ENCODE results near the gene TATDN3. TPM values are rescaled to one million over a fixed set of nuclear protein-coding genes. Genes with fewer than 3 reads are reported as not detected.
"Not testable (repeated sequence)": the region's sequence is repeated elsewhere in the genome, so short reads cannot be mapped to it uniquely, and the experiment has no call there.

Gene TATDN3
- total and polyA plus RNA-seq, 9 of the 15 experiments (the other 6 are each of a cell fraction or from before 2014, with no cell fraction given), result 18.3 to 79.9 (median 28.2) TPM

DNA sequence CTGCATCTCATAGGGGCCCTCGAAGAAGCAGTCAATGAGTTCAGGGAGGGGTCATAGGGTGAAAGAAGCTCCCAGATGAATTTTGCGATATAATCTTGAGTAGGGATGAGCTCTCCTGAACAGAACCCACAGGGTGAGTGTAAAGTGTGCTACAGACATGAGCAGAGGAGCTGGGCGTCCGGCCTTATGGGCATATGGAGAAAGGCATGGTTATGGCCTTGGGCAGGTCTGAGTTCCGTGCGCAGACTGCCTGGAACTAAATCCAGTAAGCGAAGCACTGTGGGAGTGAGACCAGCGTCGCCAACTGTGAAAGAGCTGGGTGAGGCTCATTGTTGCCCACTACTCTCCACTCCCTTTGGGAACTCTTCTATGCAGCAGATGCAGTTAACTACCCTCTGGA is 28.9 kb upstream of the TATDN3 start:
- H3K9ac ChIP-seq (ENCODE audit: insufficient read depth in 1 of 2, low read depth in 2 of 2, low read length in 2 of 2), result no peak overlapping the region
- H2AFZ ChIP-seq (ENCODE audit: low read depth, low read length), result no peak overlapping the region
- peaks cover 3% of the 10 kb centered on the region; the same call in 1 of the 2 replicates for H4K20me1 ChIP-seq (replicated peaks; ENCODE audit: control insufficient read depth, insufficient read depth, low read length)
- in situ Hi-C loops (cut with MboI), result no loop called here
- H3K4me1 ChIP-seq (replicated peaks in 1 of 2; ENCODE audit: control insufficient read depth in 2 of 2, insufficient read depth in 2 of 2, low read length in 2 of 2), result peaks cover 0 to 6% of the 10 kb centered on the region in 2 experiments; a peak in 2 of 5 replicates
- no TSS peak for BruUV-seq (replicated peaks)
- CTCF ChIA-PET (ENCODE audit: low intra/inter-chr PET ratio), result no interaction called here
- H3K27me3 ChIP-seq (ENCODE audit: control insufficient read depth in 2 of 2, insufficient read depth in 2 of 2, low read length in 2 of 2), result no peaks in the 10 kb centered on the region
- peaks cover 15% of the 10 kb centered on the region; the same call in 1 of the 3 replicates for H3K36me3 ChIP-seq (ENCODE audit: control insufficient read depth, insufficient read depth, low read length)
- no peak overlapping the region for H3K4me2 ChIP-seq (ENCODE audit: insufficient read depth, low read length)
- no peak for FAIRE-seq
- no peak for DNase-seq (ENCODE audit: extremely low read depth in 1 of 4, low spot score in 3 of 4)
- ATAC-seq, result no peak
- peaks cover 62% of the 10 kb centered on the region for H3K79me2 ChIP-seq (ENCODE audit: control insufficient read depth, insufficient read depth, low read length)
- intact Hi-C loops (cut with micrococcal nuclease), result no loop called here
- H3K4me3 ChIP-seq, result no peak overlapping the region
- TF ChIP-seq, protein P1, sequence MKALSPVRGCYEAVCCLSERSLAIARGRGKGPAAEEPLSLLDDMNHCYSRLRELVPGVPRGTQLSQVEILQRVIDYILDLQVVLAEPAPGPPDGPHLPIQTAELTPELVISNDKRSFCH (CRISPR knock-in tag; IDR thresholded peaks at IDR 0.05), result no peak
- TF ChIP-seq, protein P1 (tag; IDR thresholded peaks at IDR 0.05), result no peak
- TF ChIP-seq ZNF217 (CRISPR knock-in tag; IDR thresholded peaks at IDR 0.05), result no peak
- no peaks in the 10 kb centered on the region for H3K9me1 ChIP-seq (ENCODE audit: control insufficient read depth, insufficient read depth, low read length)
- H3K27ac ChIP-seq (ENCODE audit: extremely low read depth, low read depth, low read length), result no peak overlapping the region
- 98% methylated on average over 9 of the region's 9 CpGs for WGBS (ENCODE audit: insufficient coverage, low coverage, missing lambda C conversion rate)
- POLR2A ChIA-PET, result interaction anchor here (1.3 to 1.7 kb wide), 2 partner anchors 13 to 14 kb away, joined by 4 read pairs; no protein-coding TSS in a partner anchor
- H3K9me3 ChIP-seq (replicated peaks; ENCODE audit: control insufficient read depth, insufficient read depth, low read depth, low read length), result no peaks in the 10 kb centered on the region

DNA sequence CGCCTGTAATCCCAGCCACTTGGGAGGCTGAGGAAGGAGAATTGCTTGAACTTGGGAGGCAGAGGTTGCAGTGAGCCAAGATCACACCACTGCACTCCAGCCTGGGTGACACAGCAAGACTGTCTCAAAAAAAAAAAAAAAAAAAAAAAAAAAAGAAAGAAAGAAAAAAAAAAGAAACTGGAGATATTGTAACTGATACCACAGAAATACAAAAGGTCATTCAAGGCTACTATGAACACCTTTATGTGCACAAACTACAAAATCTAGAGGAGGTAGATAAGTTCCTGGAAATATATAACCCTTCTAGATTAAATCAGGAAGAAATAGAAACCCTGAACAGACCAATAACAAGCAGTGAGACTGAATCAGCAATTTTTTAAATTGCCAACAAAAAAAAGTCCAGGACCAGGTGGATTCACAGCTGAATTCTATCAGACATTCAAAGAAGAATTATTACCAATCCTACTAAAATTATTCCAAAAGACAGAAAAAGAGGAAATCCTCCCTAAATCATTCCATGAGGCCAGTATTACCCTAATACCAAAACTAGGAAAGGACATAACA is 26.9 kb upstream of the TATDN3 start:
- Histone ChIP-seq H3K79me2 (ENCODE audit: control insufficient read depth, insufficient read depth, low read length) (peaks cover 68% of the 10 kb centered on the region), H3K27ac (ENCODE audit: extremely low read depth, low read depth, low read length) (peak overlapping the region; percentile 23; the same call in 1 of the 3 replicates), H3K36me3 (ENCODE audit: control insufficient read depth, insufficient read depth, low read length) (peaks cover 15% of the 10 kb centered on the region; the same call in 1 of the 3 replicates)
- H2AFZ ChIP-seq (ENCODE audit: low read depth, low read length); intact Hi-C loops (cut with micrococcal nuclease); FAIRE-seq; H3K27me3 ChIP-seq (ENCODE audit: control insufficient read depth in 2 of 2, insufficient read depth in 2 of 2, low read length in 2 of 2); BruUV-seq (replicated peaks); CTCF ChIA-PET (ENCODE audit: low intra/inter-chr PET ratio); H3K9me3 ChIP-seq (replicated peaks; ENCODE audit: control insufficient read depth, insufficient read depth, low read depth, low read length); H3K4me3 ChIP-seq; H3K4me2 ChIP-seq (ENCODE audit: insufficient read depth, low read length); H4K20me1 ChIP-seq (replicated peaks; ENCODE audit: control insufficient read depth, insufficient read depth, low read length); DNase-seq (ENCODE audit: extremely low read depth in 1 of 4, low spot score in 3 of 4); H3K4me1 ChIP-seq (replicated peaks in 1 of 2; ENCODE audit: control insufficient read depth in 2 of 2, insufficient read depth in 2 of 2, low read length in 2 of 2); H3K9me1 ChIP-seq (ENCODE audit: control insufficient read depth, insufficient read depth, low read length); in situ Hi-C loops (cut with MboI); H3K9ac ChIP-seq (ENCODE audit: insufficient read depth in 1 of 2, low read depth in 2 of 2, low read length in 2 of 2); TF ChIP-seq NR2C1 (tag; IDR thresholded peaks at IDR 0.05): not testable (repeated sequence)
- 33% methylated on average over 1 of the region's 1 CpG for WGBS (ENCODE audit: insufficient coverage, low coverage, missing lambda C conversion rate)
- peak; percentile 56 for ATAC-seq
- POLR2A ChIA-PET, result interaction anchor here (0.9 kb wide), 1 partner anchor 13 kb away, joined by 4 read pairs; no protein-coding TSS in a partner anchor
- 0 out of 2 replicates have a peak, but pooled peaks have one; percentile 18 for TF ChIP-seq NR2C1 (IDR thresholded peaks at IDR 0.05)
- peak; percentile 22; the same call in 1 of the 2 replicates for TF ChIP-seq NBN (IDR thresholded peaks at IDR 0.05; ENCODE audit: low read depth)
- TF ChIP-seq SMARCA4 (IDR thresholded peaks at IDR 0.05), result peak; percentile 60; the same call in 1 of the 2 replicates
- TF ChIP-seq SMARCA5 (IDR thresholded peaks at IDR 0.05), result 0 out of 2 replicates have a peak, but pooled peaks have one; percentile 4
- peak; percentile 40 for TF ChIP-seq NFE2 (IDR thresholded peaks at IDR 0.05; ENCODE audit: low read depth)
- TF ChIP-seq, protein P2, sequence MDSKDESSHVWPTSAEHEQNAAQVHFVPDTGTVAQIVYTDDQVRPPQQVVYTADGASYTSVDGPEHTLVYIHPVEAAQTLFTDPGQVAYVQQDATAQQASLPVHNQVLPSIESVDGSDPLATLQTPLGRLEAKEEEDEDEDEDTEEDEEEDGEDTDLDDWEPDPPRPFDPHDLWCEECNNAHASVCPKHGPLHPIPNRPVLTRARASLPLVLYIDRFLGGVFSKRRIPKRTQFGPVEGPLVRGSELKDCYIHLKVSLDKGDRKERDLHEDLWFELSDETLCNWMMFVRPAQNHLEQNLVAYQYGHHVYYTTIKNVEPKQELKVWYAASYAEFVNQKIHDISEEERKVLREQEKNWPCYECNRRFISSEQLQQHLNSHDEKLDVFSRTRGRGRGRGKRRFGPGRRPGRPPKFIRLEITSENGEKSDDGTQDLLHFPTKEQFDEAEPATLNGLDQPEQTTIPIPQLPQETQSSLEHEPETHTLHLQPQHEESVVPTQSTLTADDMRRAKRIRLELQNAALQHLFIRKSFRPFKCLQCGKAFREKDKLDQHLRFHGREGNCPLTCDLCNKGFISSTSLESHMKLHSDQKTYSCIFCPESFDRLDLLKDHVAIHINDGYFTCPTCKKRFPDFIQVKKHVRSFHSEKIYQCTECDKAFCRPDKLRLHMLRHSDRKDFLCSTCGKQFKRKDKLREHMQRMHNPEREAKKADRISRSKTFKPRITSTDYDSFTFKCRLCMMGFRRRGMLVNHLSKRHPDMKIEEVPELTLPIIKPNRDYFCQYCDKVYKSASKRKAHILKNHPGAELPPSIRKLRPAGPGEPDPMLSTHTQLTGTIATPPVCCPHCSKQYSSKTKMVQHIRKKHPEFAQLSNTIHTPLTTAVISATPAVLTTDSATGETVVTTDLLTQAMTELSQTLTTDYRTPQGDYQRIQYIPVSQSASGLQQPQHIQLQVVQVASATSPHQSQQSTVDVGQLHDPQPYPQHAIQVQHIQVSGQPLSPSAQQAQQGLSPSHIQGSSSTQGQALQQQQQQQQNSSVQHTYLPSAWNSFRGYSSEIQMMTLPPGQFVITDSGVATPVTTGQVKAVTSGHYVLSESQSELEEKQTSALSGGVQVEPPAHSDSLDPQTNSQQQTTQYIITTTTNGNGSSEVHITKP (IDR thresholded peaks at IDR 0.05; ENCODE audit: partially characterized antibody), result peak; percentile 69
- peak; percentile 28; the same call in 1 of the 2 replicates for TF ChIP-seq ARID1B (IDR thresholded peaks at IDR 0.05)
- TF ChIP-seq ZNF384 (IDR thresholded peaks at IDR 0.05; ENCODE audit: low read depth, low read length), result peak; percentile 77
- 0 out of 2 replicates have a peak, but pooled peaks have one; percentile 22 for TF ChIP-seq ATF7 (IDR thresholded peaks at IDR 0.05)
